PC-3 (cell line): Measurements from ENCODE around the gene LIMS2. TPM values are rescaled to one million over a fixed set of nuclear protein-coding genes. Genes with fewer than 3 reads are reported as not detected.

Experiments
- ATAC-seq: fragments of 200-7000 bp; cut with Tn5 transposase; 2 replicates; pipeline ENCODE4 v1.9.1; 2020; ENCODE audit warnings: mild to moderate bottlenecking, moderate library complexity
- BruUV-seq: library from RNA; stranded (reverse); fragments of 400-500 nt; replicated peaks from 2 replicates; lab custom pipeline; 2021; lab: Mats Ljungman, UMichigan
- CTCF ChIA-PET: fragments of 300-600 bp; sonication (Branson Sonifier 250); formaldehyde crosslinking; loops from one replicate; lab custom pipeline; 2022; ENCODE audit warnings: antibody characterized with exemption; lab: Charles Lee
- POLR2A ChIA-PET: fragments of 300-600 bp; sonication (Branson Sonifier 250); formaldehyde crosslinking; loops from one replicate; lab custom pipeline; 2022; ENCODE audit warnings: antibody characterized with exemption; ENCODE audit not compliant: unreplicated experiment; lab: Charles Lee
- DNase-seq: peaks from one replicate; pipeline ENCODE4 v3.0.0-alpha.2; 2015
- H2AFZ ChIP-seq: fragments of 300-600 bp; sonication (generic); 2 replicates; pipeline ENCODE4 v1.6.0; 2016; ENCODE audit warnings: antibody characterized with exemption, low read length
- H3F3A ChIP-seq: fragments of 300-600 bp; sonication (generic); one replicate; pipeline ENCODE4 v1.6.0; 2017; ENCODE audit warnings: antibody characterized with exemption, low read length, control low read depth, mild to moderate bottlenecking; ENCODE audit not compliant: unreplicated experiment
- H3K27ac ChIP-seq: fragments of 300-600 bp; sonication (generic); 2 replicates; pipeline ENCODE4 v1.5.1; 2016; ENCODE audit warnings: mild to moderate bottlenecking, low read length
- H3K27me3 ChIP-seq: fragments of 300-600 bp; sonication (generic); 2 replicates; pipeline ENCODE4 v1.6.1; 2016; ENCODE audit warnings: low read length, mixed read lengths
- H3K36me3 ChIP-seq: fragments of 300-600 bp; sonication (generic); 2 replicates; pipeline ENCODE4 v1.6.1; 2016; ENCODE audit warnings: low read depth, mixed run types, low read length, mixed read lengths
- H3K4me1 ChIP-seq: fragments of 300-600 bp; sonication (generic); 2 replicates; pipeline ENCODE4 v1.5.1; 2016; ENCODE audit warnings: low read length; ENCODE audit not compliant: insufficient read depth
- H3K4me2 ChIP-seq: fragments of 300-600 bp; sonication (generic); 2 replicates; pipeline ENCODE4 v1.6.0; 2016; ENCODE audit warnings: low read length
- H3K4me3 ChIP-seq: fragments of 300-600 bp; sonication (generic); 2 replicates; pipeline ENCODE4 v1.5.1; 2016; ENCODE audit warnings: mild to moderate bottlenecking, low read length, mixed read lengths
- H3K79me2 ChIP-seq: fragments of 300-600 bp; sonication (generic); 2 replicates; pipeline ENCODE4 v1.6.1; 2017; ENCODE audit warnings: low read length, mixed read lengths
- H3K9ac ChIP-seq: fragments of 300-600 bp; sonication (generic); 2 replicates; pipeline ENCODE4 v1.6.0; 2016; ENCODE audit warnings: mild to moderate bottlenecking, low read length
- H3K9me2 ChIP-seq: fragments of 300-600 bp; sonication (generic); replicated peaks from 2 replicates; pipeline ENCODE4 v1.6.1; 2016; ENCODE audit warnings: mixed run types, low read length, mixed read lengths
- H3K9me3 ChIP-seq: fragments of 300-600 bp; sonication (generic); 2 replicates; pipeline ENCODE4 v1.6.1; 2016; ENCODE audit warnings: low read length, mixed read lengths
- H4K20me1 ChIP-seq: fragments of 300-600 bp; sonication (generic); 2 replicates; pipeline ENCODE4 v1.6.1; 2016; ENCODE audit warnings: low read length, mixed read lengths
- CTCF ChIP-seq: fragments of 300-600 bp; sonication (generic); conservative IDR thresholded peaks from 2 replicates; pipeline ENCODE4 v1.5.1; 2017; ENCODE audit warnings: antibody characterized with exemption, low read depth, mild to moderate bottlenecking, low read length
- EZH2 ChIP-seq: fragments of 300-600 bp; sonication (generic); IDR thresholded peaks from one replicate; pipeline ENCODE4 v1.6.1; 2017; ENCODE audit warnings: antibody characterized with exemption, mild to moderate bottlenecking, low read length; ENCODE audit not compliant: unreplicated experiment
- EZH2phosphoT487 ChIP-seq: fragments of 300-600 bp; sonication (generic); IDR thresholded peaks from 2 replicates; pipeline ENCODE4 v1.6.1; 2018; ENCODE audit warnings: mild to moderate bottlenecking, antibody characterized with exemption, low read length, borderline replicate concordance
- intact Hi-C: fragments of 100-400 bp; cut with micrococcal nuclease; formaldehyde crosslinking; loops from 2 replicates; pipeline ENCODE4 v1.9.0; 2023
- total RNA-seq: library from RNA; depleted of rRNA; stranded (reverse); fragments of >200 nt; gene quantifications from 2 replicates; pipeline ENCODE4 v1.2.3, GENCODE V29; 2014

Gene LIMS2
- total RNA-seq, 1 experiment from 2014 or later = 5.0 TPM

GRCh38 chr2:127719301-127720218 is 44.2 kb upstream of the LIMS2 start:
- no peak overlapping the region for H3K4me3 ChIP-seq
- H3F3A ChIP-seq = peaks cover 5% of the 10 kb centered on the region
- BruUV-seq = no TSS peak
- intact Hi-C loops = no loop called here
- TF ChIP-seq EZH2 = no peak
- no peak for TF ChIP-seq CTCF
- TF ChIP-seq EZH2phosphoT487 = no peak
- H3K4me2 ChIP-seq = no peak overlapping the region
- CTCF ChIA-PET = no interaction called here
- no peaks in the 10 kb centered on the region for H3K9me2 ChIP-seq
- no peak overlapping the region for H3K9ac ChIP-seq
- H3K36me3 ChIP-seq = peaks cover 52% of the 10 kb centered on the region
- H3K27me3 ChIP-seq = no peaks in the 10 kb centered on the region
- H4K20me1 ChIP-seq = no peaks in the 10 kb centered on the region
- H3K9me3 ChIP-seq = no peaks in the 10 kb centered on the region
- H3K4me1 ChIP-seq = peaks cover 20% of the 10 kb centered on the region
- H3K79me2 ChIP-seq = no peaks in the 10 kb centered on the region
- no peak for ATAC-seq
- DNase-seq = no peak
- H2AFZ ChIP-seq = no peak overlapping the region
- POLR2A ChIA-PET = no interaction called here
- H3K27ac ChIP-seq = no peak overlapping the region

GRCh38 chr2:127718271-127718670 is 42.9 kb upstream of the LIMS2 start:
- H3K9me2 ChIP-seq = no peaks in the 10 kb centered on the region
- H3K27ac ChIP-seq = no peak overlapping the region
- H3K9me3 ChIP-seq = no peaks in the 10 kb centered on the region
- peaks cover 48% of the 10 kb centered on the region for H3K36me3 ChIP-seq
- intact Hi-C loops = no loop called here
- no peak overlapping the region for H2AFZ ChIP-seq
- H3K79me2 ChIP-seq = no peaks in the 10 kb centered on the region
- peaks cover 5% of the 10 kb centered on the region for H3F3A ChIP-seq
- TF ChIP-seq EZH2phosphoT487 = no peak
- no peak for TF ChIP-seq CTCF
- TF ChIP-seq EZH2 = no peak
- no TSS peak for BruUV-seq
- H4K20me1 ChIP-seq = no peaks in the 10 kb centered on the region
- no peak overlapping the region for H3K4me3 ChIP-seq
- H3K4me1 ChIP-seq = peaks cover 20% of the 10 kb centered on the region
- no peak overlapping the region for H3K9ac ChIP-seq
- ChIA-PET CTCF (no interaction called here), POLR2A (no interaction called here)
- no peak overlapping the region for H3K4me2 ChIP-seq
- no peaks in the 10 kb centered on the region for H3K27me3 ChIP-seq
- DNase-seq (no peak), ATAC-seq (no peak)

- BruUV-seq = no TSS peak
- H3F3A ChIP-seq = no peaks in the 10 kb centered on the region
- H4K20me1 ChIP-seq = no peaks in the 10 kb centered on the region
- intact Hi-C loops = no loop called here
- ATAC-seq = no peak
- H3K4me1 ChIP-seq = 0 out of 2 replicates have a peak, but pooled peaks cover under 1% of the 10 kb centered on the region
- H3K9ac ChIP-seq = no peak overlapping the region
- no peak overlapping the region for H3K4me3 ChIP-seq
- H3K79me2 ChIP-seq = no peaks in the 10 kb centered on the region
- H3K27me3 ChIP-seq = no peaks in the 10 kb centered on the region
- DNase-seq = no peak
- no peak overlapping the region for H3K4me2 ChIP-seq
- H3K36me3 ChIP-seq = peaks cover 43% of the 10 kb centered on the region
- no peak overlapping the region for H3K27ac ChIP-seq
- CTCF ChIA-PET = no interaction called here
- POLR2A ChIA-PET = no interaction called here
- no peak overlapping the region for H2AFZ ChIP-seq
- H3K9me2 ChIP-seq = no peaks in the 10 kb centered on the region
- no peaks in the 10 kb centered on the region for H3K9me3 ChIP-seq
- TF ChIP-seq EZH2 (no peak), EZH2phosphoT487 (no peak), CTCF (no peak)
Observed at GRCh38 chr2:127715778-127716449, 40.6 kb upstream of the LIMS2 start.
